ENCODE data around the gene FAM76A. TPM values are rescaled to one million over a fixed set of nuclear protein-coding genes. Genes with fewer than 3 reads are reported as not detected.

The FAM76A gene
- total RNA-seq, 2 donors from 2014 or later, result 13.0 to 14.7 TPM

DNA sequence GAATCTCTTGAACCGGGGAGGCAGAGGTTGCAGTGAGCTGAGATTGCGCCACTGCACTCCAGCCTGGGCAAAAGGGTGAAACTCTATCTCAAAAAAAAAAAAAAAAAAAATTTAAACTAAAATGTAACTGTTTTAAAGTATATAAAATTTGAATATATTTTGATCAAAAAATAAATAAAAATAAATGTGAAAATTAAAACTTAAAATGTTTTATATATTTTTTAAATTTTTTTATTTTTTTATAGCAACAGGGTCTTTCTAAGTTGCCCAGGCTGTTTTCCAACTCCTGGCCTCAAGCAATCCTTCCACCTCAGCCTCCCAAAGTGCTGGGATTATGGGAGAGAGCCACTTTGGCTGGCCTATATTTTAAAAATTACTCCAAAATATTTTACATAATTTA is 15.2 kb upstream of the FAM76A start:
- no peaks in the 10 kb centered on the region for H3K27me3 ChIP-seq (ENCODE audit: control insufficient read depth, insufficient read depth, low read length, poor library complexity, severe bottlenecking)
- WGBS, 2 experiments (ENCODE audit: insufficient coverage in 1 of 2, insufficient read length in 1 of 2), result 100% methylated on average over 1 of the region's 2 CpGs; no CpG with 5 or more reads in 1 of the 2 experiments
- H3K27ac ChIP-seq (ENCODE audit: low read depth, low read length), result no peak overlapping the region
- no peak overlapping the region for H3K27ac Mint-ChIP-seq
- H3K9me3 Mint-ChIP-seq, result peaks cover 9% of the 10 kb centered on the region
- no peak overlapping the region for H3K9ac ChIP-seq (ENCODE audit: extremely low read depth, low read length, poor library complexity, severe bottlenecking)
- no peak for TF ChIP-seq CTCF (conservative IDR thresholded peaks at IDR 0.05)
- H3K4me1 ChIP-seq (ENCODE audit: control insufficient read depth, insufficient read depth, low read length), result no peaks in the 10 kb centered on the region
- no peaks in the 10 kb centered on the region for H3K36me3 ChIP-seq (ENCODE audit: control insufficient read depth, insufficient read depth, low read length)
- H3K4me3 Mint-ChIP-seq, result no peak overlapping the region
- H3K36me3 Mint-ChIP-seq (ENCODE audit: low read depth), result no peaks in the 10 kb centered on the region
- H3K4me1 Mint-ChIP-seq, result peaks cover 6% of the 10 kb centered on the region
- no peaks in the 10 kb centered on the region for H3K9me3 ChIP-seq (ENCODE audit: control insufficient read depth, low read length)
- no peak overlapping the region for H3K4me3 ChIP-seq (ENCODE audit: low read length)
- DNase-seq, result no peak
- peaks cover 6% of the 10 kb centered on the region for H3K27me3 Mint-ChIP-seq (ENCODE audit: insufficient read depth)

GRCh38 chr1:27713139-27713725 is 12.5 kb upstream of the FAM76A start:
- Mint-ChIP-seq H3K36me3 (ENCODE audit: low read depth) (no peaks in the 10 kb centered on the region), H3K4me3 (no peak overlapping the region), H3K9me3 (peaks cover 14% of the 10 kb centered on the region), H3K27ac (no peak overlapping the region), H3K4me1 (peaks cover 6% of the 10 kb centered on the region), H3K27me3 (ENCODE audit: insufficient read depth) (peaks cover 14% of the 10 kb centered on the region)
- no peak for TF ChIP-seq CTCF (conservative IDR thresholded peaks at IDR 0.05)
- Histone ChIP-seq H3K27me3 (ENCODE audit: control insufficient read depth, insufficient read depth, low read length, poor library complexity, severe bottlenecking) (no peaks in the 10 kb centered on the region), H3K9me3 (ENCODE audit: control insufficient read depth, low read length) (peaks cover 11% of the 10 kb centered on the region), H3K9ac (ENCODE audit: extremely low read depth, low read length, poor library complexity, severe bottlenecking) (no peak overlapping the region), H3K27ac (ENCODE audit: low read depth, low read length) (no peak overlapping the region), H3K36me3 (ENCODE audit: control insufficient read depth, insufficient read depth, low read length) (no peaks in the 10 kb centered on the region), H3K4me1 (ENCODE audit: control insufficient read depth, insufficient read depth, low read length) (no peaks in the 10 kb centered on the region), H3K4me3 (ENCODE audit: low read length) (no peak overlapping the region)
- WGBS, 2 experiments (ENCODE audit: insufficient coverage in 1 of 2, insufficient read length in 1 of 2), result 78 to 86% methylated on average over 1 to 3 of the region's 3 CpGs
- DNase-seq, result no peak

DNA sequence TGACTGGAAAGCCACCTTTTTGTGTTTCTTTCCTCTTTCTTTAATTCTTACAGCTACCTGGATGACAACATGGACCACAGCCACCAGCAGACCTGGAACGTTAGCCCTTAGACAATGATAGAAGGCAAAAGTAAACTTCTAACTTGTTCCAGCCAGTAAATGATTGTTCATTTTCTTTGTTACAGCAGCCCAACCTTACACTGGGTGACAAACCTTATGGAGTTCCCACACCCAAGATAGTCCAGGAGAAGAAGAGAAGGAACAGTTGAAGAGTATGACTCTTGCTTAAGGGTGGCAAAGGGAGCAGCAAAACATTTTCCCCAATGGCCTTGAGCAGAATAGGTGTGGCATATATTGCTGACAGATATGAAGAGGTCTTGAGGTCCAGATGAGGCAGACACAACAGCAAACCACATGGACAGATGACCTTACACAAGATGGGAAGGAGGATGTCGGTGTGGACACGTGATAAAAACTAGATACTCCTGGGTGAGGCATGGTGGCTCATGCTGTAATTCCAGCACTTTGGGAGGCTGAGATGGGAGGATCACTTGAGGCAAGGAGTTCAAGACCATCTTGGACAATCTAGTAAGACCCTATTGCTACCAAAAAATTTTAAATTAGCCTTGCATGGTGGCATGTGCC is 11.8 kb upstream of the FAM76A start:
- H3K36me3 Mint-ChIP-seq (ENCODE audit: low read depth), result no peaks in the 10 kb centered on the region
- peaks cover 11% of the 10 kb centered on the region for H3K9me3 ChIP-seq (ENCODE audit: control insufficient read depth, low read length)
- H3K9me3 Mint-ChIP-seq, result peaks cover 8% of the 10 kb centered on the region
- DNase-seq, result no peak
- H3K4me1 ChIP-seq (ENCODE audit: control insufficient read depth, insufficient read depth, low read length), result no peaks in the 10 kb centered on the region
- no peak for TF ChIP-seq CTCF (conservative IDR thresholded peaks at IDR 0.05)
- no peak overlapping the region for H3K4me3 Mint-ChIP-seq
- H3K4me3 ChIP-seq (ENCODE audit: low read length), result no peak overlapping the region
- H3K27ac ChIP-seq (ENCODE audit: low read depth, low read length), result no peak overlapping the region
- no peaks in the 10 kb centered on the region for H3K27me3 ChIP-seq (ENCODE audit: control insufficient read depth, insufficient read depth, low read length, poor library complexity, severe bottlenecking)
- H3K36me3 ChIP-seq (ENCODE audit: control insufficient read depth, insufficient read depth, low read length), result no peaks in the 10 kb centered on the region
- peaks cover 14% of the 10 kb centered on the region for H3K27me3 Mint-ChIP-seq (ENCODE audit: insufficient read depth)
- 90 to 93% methylated on average over 3 of the region's 3 CpGs for WGBS, 2 experiments (ENCODE audit: insufficient coverage in 1 of 2, insufficient read length in 1 of 2)
- no peak overlapping the region for H3K9ac ChIP-seq (ENCODE audit: extremely low read depth, low read length, poor library complexity, severe bottlenecking)
- H3K27ac Mint-ChIP-seq, result no peak overlapping the region
- peaks cover 6% of the 10 kb centered on the region for H3K4me1 Mint-ChIP-seq
